T follicular helper cell (primary cell): ENCODE data around the gene OR52E1.

Experiments
- DNase-seq: peaks from one replicate; pipeline ENCODE4 v3.0.0-alpha.2; 2020; ENCODE audit warnings: low read depth

The OR52E1 gene

DNA sequence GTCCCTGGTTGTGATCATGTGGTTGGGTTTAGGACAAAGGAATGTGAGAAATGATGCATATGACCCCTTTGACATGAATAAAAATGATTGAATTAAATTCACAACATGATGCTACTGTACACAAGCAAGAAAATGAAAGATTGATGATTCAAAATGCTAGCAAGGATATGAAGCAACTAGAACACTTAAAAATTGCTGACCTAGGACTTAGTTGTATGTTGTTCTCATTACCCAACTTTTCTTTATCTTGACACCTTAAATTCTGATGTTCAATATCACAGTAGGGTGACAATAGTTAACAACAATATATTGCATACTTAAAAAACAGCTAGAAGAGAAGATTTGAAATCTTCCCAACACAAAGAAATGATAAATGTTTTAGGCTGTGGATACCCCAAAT lies 48.2 kb downstream of the OR52E1 start:
- DNase-seq: no peak

DNA sequence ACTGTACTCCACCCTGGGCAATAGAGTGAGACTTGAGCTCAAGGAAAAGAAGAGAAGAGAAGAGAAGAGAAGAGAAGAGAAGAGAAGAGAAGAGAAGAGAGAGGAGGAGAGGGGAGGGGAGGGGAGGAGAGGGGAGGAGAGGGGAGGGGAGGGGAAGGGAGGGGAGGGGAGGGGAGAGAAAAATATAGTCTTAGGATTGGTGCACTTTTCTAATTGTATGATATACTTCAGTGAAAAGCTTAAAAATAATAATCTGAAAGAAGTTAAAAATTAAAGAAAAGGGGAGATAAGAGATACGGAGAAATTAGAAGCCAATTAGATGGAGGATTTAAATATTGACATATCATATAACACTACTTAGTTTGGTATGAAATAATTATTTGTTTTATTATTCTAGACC lies 49.5 kb downstream of the OR52E1 start:
- no peak for DNase-seq
